ENCODE measurements around the gene PTPRG.
A peak's percentile ranks its signal among the peaks of the same experiment; 100 is the strongest.

Gene PTPRG

DNA sequence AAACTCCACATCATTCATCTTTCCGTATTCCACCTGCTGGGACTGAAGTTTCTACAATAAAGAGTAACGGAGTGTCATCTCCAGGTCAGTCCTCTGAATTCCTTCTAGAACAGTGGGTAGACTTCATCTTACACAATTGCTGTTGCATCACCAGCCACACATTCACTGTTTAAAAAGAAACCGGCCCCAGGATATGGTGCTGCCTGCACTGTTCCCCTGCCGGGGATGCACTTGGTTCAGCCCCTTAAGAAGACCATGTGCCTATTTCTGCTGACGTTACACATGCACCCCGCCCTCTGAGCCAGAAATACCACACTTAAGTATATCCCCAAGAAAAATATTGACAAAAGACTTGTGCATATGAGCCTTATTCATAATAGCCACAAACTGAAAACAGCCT is 578.6 kb downstream of the PTPRG start:
- TF ChIP-seq, protein P1, sequence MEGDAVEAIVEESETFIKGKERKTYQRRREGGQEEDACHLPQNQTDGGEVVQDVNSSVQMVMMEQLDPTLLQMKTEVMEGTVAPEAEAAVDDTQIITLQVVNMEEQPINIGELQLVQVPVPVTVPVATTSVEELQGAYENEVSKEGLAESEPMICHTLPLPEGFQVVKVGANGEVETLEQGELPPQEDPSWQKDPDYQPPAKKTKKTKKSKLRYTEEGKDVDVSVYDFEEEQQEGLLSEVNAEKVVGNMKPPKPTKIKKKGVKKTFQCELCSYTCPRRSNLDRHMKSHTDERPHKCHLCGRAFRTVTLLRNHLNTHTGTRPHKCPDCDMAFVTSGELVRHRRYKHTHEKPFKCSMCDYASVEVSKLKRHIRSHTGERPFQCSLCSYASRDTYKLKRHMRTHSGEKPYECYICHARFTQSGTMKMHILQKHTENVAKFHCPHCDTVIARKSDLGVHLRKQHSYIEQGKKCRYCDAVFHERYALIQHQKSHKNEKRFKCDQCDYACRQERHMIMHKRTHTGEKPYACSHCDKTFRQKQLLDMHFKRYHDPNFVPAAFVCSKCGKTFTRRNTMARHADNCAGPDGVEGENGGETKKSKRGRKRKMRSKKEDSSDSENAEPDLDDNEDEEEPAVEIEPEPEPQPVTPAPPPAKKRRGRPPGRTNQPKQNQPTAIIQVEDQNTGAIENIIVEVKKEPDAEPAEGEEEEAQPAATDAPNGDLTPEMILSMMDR (IDR thresholded peaks at IDR 0.05) = no peak
- Mint-ChIP-seq H3K9me3 (peaks cover 13% of the 10 kb centered on the region), H3K36me3 (ENCODE audit: low read depth) (peaks cover 79% of the 10 kb centered on the region), H3K4me3 (no peak overlapping the region), H3K27ac (no peak overlapping the region), H3K4me1 (peaks cover 43% of the 10 kb centered on the region), H3K27me3 (ENCODE audit: low read depth, poor library complexity) (no peaks in the 10 kb centered on the region)
- DNase-seq = no peak

DNA sequence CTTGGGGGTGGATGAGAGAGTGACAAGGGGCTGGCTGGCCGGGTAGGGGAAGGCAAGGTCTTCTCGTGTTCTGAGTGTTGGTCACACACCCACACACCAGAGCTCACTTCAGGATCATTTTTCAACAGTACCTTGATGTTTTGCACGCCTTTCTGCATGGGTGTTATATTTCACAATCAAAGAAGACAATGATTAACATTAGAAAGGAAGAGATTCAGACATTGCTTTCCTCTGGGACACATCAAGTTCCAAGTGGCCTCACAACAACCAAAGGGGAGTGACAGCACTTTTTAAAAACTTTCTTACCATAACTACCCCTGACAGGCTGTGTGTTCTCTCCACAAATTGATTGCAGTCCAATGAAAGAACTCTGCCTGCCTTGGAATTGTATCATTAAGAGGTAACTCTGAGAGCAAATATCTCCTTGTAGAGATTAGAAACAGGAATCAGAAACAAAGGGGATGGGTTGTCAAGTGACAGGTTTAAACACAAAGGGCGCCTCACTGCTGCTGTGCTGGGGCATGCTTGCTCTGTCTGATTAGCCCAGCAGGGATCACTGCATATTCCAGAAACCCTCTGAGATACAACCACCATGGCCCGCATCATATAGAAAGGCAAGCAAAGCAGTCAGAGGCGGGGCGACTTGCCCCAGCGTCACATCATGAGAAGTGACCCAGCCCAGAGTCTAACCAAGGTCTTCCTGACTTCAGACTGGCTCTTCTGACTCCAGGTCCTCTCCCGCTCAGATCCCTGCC is 581.1 kb downstream of the PTPRG start:
- peaks cover 40% of the 10 kb centered on the region for H3K4me1 Mint-ChIP-seq
- H3K27ac Mint-ChIP-seq = peak overlapping the region; percentile 96
- peaks cover 68% of the 10 kb centered on the region for H3K36me3 Mint-ChIP-seq (ENCODE audit: low read depth)
- H3K4me3 Mint-ChIP-seq = peak overlapping the region; percentile 13
- no peaks in the 10 kb centered on the region for H3K9me3 Mint-ChIP-seq
- peaks cover 2% of the 10 kb centered on the region for H3K27me3 Mint-ChIP-seq (ENCODE audit: low read depth, poor library complexity)
- no peak for DNase-seq
- TF ChIP-seq, protein P1 (IDR thresholded peaks at IDR 0.05) = no peak

DNA sequence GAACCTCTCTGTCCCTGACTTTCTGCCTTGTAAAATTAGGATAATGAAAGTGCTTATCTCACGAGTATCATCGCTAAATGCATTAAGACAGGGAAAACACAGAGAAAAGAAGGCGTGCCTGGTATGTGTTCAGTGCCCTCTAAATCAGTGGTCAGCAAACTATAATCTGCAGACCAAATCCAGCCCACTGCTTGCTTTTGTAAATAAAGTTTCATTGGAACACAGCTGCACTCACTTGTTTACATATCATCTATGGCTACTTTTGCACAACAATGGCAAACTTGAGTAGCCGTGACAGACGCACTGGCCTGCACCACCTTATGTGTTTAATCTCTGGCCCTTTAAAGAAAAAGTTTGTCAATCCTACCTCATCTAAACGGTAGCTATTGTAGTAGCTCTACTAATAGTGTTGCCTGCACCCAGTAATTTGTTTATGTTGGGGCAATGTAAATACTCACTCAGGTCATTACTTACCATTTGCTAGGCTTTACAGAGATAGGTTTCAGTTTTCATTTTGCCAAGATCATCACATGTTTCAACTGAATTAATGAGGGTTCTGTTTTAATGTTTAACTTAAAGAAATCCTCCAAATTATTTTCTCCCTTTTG is 582.6 kb downstream of the PTPRG start:
- TF ChIP-seq, protein P1 (IDR thresholded peaks at IDR 0.05) = no peak
- H3K4me3 Mint-ChIP-seq = no peak overlapping the region
- peaks cover 59% of the 10 kb centered on the region for H3K36me3 Mint-ChIP-seq (ENCODE audit: low read depth)
- peaks cover 40% of the 10 kb centered on the region for H3K4me1 Mint-ChIP-seq
- H3K9me3 Mint-ChIP-seq = no peaks in the 10 kb centered on the region
- H3K27ac Mint-ChIP-seq = no peak overlapping the region
- no peak for DNase-seq
- peaks cover 2% of the 10 kb centered on the region for H3K27me3 Mint-ChIP-seq (ENCODE audit: low read depth, poor library complexity)

DNA sequence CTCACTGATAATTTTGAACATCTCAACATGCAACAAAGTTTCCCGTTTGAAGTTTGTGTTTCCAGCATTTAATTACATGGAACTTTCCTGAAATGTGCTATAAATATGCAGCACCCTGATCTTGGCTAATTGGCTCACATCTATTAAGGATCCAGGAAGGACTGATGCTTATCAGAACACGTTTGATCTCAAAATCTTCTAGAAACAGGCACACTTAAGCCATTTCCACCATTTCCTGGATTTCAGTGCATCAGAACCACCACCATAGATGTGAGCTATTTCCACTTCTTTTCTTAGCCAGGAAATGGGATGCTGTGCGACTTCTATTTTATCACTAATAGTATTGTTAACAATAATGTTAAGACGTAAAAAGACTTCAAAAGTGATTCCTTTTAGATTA is 583.1 kb downstream of the PTPRG start:
- H3K36me3 Mint-ChIP-seq (ENCODE audit: low read depth) = peaks cover 56% of the 10 kb centered on the region
- TF ChIP-seq, protein P1 (IDR thresholded peaks at IDR 0.05) = no peak
- H3K9me3 Mint-ChIP-seq = no peaks in the 10 kb centered on the region
- no peak for DNase-seq
- peaks cover 2% of the 10 kb centered on the region for H3K27me3 Mint-ChIP-seq (ENCODE audit: low read depth, poor library complexity)
- H3K4me3 Mint-ChIP-seq = no peak overlapping the region
- H3K27ac Mint-ChIP-seq = no peak overlapping the region
- H3K4me1 Mint-ChIP-seq = peaks cover 42% of the 10 kb centered on the region

DNA sequence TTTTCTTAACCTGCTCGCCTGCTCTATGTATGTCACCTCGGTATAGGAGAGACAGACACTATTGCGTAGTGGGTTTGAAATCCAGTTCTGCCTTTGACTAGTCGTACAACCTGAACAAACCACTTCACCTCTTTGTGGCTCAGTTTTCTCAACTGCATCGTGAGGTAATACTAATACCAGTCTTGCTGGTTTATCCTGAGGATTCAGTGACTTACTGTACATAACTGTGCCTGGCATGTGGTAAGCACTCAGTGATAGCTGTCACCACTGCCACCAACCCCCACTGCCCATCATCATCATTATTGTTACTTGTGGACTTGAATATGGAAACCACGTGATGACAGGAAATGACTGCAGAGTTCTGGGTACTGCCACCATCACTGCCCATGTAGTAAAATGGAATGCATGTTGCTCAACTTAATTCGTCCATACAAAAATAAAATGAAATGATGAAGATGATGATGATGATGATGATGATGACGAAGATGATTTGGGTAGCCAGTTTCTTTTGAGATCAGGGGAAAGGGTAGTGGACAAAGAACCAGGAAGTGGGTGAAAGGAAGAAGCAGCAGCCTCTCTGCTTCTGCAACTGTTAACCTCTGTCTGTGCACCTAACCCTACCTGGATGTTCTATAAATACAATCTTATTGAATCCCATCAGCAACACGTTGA is 583.9 kb downstream of the PTPRG start:
- peaks cover 2% of the 10 kb centered on the region for H3K27me3 Mint-ChIP-seq (ENCODE audit: low read depth, poor library complexity)
- no peaks in the 10 kb centered on the region for H3K9me3 Mint-ChIP-seq
- peaks cover 47% of the 10 kb centered on the region for H3K4me1 Mint-ChIP-seq
- TF ChIP-seq, protein P1 (IDR thresholded peaks at IDR 0.05) = no peak
- H3K4me3 Mint-ChIP-seq = no peak overlapping the region
- H3K36me3 Mint-ChIP-seq (ENCODE audit: low read depth) = peaks cover 53% of the 10 kb centered on the region
- DNase-seq = no peak
- no peak overlapping the region for H3K27ac Mint-ChIP-seq

All from nephron progenitor cell (in vitro differentiated cells).